Lung (tissue), 12 donors: ENCODE data around the gene SEMA3A. TPM values are rescaled to one million over a fixed set of nuclear protein-coding genes. Genes with fewer than 3 reads are reported as not detected.

Experiments
- ATAC-seq: fragments of 200-7000 bp; cut with Tn5 transposase; one replicate; pipeline ENCODE4 v1.9.1; 2020; ENCODE audit warnings: moderate number of reproducible peaks; ENCODE audit not compliant: insufficient read depth, low FRiP score
- DNase-seq, 3 donors: peaks; one replicate each; pipeline ENCODE4 v3.0.0-alpha.2; 2013 to 2017
- H3K27ac ChIP-seq, 2 donors: one replicate each; pipeline ENCODE4 v1.5.1; 2013; ENCODE audit warnings: mild to moderate bottlenecking in 2 of 2, moderate library complexity in 2 of 2, control low read depth in 1 of 2, inconsistent platforms in 1 of 2, low read depth in 1 of 2, low read length in 1 of 2
- H3K27me3 ChIP-seq, 3 donors: one replicate each; pipeline ENCODE4 v1.5.1; 2013; ENCODE audit warnings: low read length in 2 of 3; ENCODE audit not compliant: control insufficient read depth in 3 of 3, insufficient read depth in 3 of 3
- H3K36me3 ChIP-seq, 4 donors: one replicate each; pipeline ENCODE4 v1.5.1; 2013; ENCODE audit warnings: low read length in 4 of 4, mild to moderate bottlenecking in 1 of 4, moderate library complexity in 1 of 4; ENCODE audit not compliant: control insufficient read depth in 4 of 4, insufficient read depth in 4 of 4
- H3K4me1 ChIP-seq, 5 donors: one replicate each; pipeline ENCODE4 v1.5.1; 2013; ENCODE audit warnings: low read length in 5 of 5, mild to moderate bottlenecking in 2 of 5, moderate library complexity in 1 of 5; ENCODE audit not compliant: control insufficient read depth in 5 of 5, insufficient read depth in 5 of 5
- H3K4me3 ChIP-seq: one replicate; pipeline ENCODE4 v1.5.1; 2013; ENCODE audit warnings: mild to moderate bottlenecking, control low read depth, moderate library complexity
- H3K9ac ChIP-seq, 2 donors: one replicate each; pipeline ENCODE4 v1.5.1; 2013; ENCODE audit warnings: low read length in 2 of 2, control low read depth in 1 of 2; ENCODE audit not compliant: insufficient read depth in 1 of 2
- H3K9me3 ChIP-seq, 4 donors: one replicate each; pipeline ENCODE4 v1.5.1; 2013; ENCODE audit warnings: low read length in 3 of 4, mild to moderate bottlenecking in 1 of 4, moderate library complexity in 1 of 4; ENCODE audit not compliant: control insufficient read depth in 4 of 4, insufficient read depth in 3 of 4
- CTCF ChIP-seq: IDR thresholded peaks from 2 replicates; pipeline ENCODE4 v1.5.1; 2012; ENCODE audit warnings: mild to moderate bottlenecking; ENCODE audit errors: control extremely low read depth, extremely low read depth
- WGBS, 2 donors: extraction: QIAGEN DNeasy Blood & Tissue Kit; methylation state at CpG; one replicate each; pipeline ENCODE4 v1.1.7; 2013; 5-methylcytosine and 5-hydroxymethylcytosine counted together
- polyA plus RNA-seq, 2 donors: library from polyadenylated mRNA; stranded (reverse); fragments of 200-250 nt; gene quantifications; one replicate each; pipeline ENCODE4 v1.2.1, GENCODE V29; 2013
- total RNA-seq, 2 donors: library from RNA; depleted of rRNA in 1 of 2; stranded (reverse); fragments of >200 nt in 1 of 2; gene quantifications; one replicate each; pipeline ENCODE4 v1.2.1, GENCODE V29; 2014 to 2021
- donor health status: control.
- donor health status: control.
- donor health status: Bipolar disorder and iron deficiency.
- donor health status: healthy.
- donor health status: DM: yes; HTN: yes; CAD: no.

Gene SEMA3A
- total and polyA plus RNA-seq, 4 donors = 0.79 to 21.4 (median 5.5) TPM

DNA sequence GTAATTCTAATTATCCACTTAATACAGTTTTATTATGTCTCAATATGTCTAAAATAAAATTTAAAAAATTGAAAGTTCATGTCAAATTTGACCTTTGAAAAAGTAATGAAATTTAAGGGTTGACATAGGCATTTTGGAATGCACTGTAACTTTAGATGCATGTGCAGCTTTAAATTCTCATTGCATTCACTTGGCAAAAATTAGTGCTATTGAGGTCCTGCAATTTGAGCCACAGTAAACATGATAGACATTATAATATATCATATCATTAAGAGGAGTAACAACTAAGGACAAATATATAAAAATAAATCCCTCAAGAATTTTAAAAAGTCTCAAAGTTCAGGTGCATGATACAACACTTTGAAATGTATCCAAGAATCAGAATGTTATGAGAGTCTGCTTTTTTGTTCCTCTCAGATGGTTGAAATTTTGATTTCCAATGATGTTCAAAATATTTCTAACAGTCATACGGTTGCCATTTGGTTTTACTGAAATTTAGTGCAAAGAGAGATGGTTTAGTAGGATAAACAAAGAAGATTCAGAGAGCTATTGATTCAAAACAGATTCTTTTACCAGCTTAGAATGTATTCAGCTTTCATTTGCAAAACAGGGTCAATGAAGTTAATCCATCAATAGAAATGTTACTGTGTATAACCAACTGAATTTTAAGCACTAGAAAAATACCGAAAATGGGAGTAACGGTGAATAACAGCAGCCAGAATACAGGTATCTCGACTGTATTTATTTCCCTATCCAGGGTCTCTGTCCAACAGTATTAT is 71.8 kb downstream of the SEMA3A start:
- Histone ChIP-seq H3K4me1 (peaks cover 0 to 5% (median 0%) of the 10 kb centered on the region in 5 donors), H3K9me3 (no peaks in the 10 kb centered on the region), H3K36me3 (peaks cover 0 to 5% (median 0%) of the 10 kb centered on the region in 4 donors), H3K27ac (no peak overlapping the region), H3K9ac (no peak overlapping the region), H3K27me3 (no peaks in the 10 kb centered on the region), H3K4me3 (no peak overlapping the region)
- TF ChIP-seq CTCF = no peak
- DNase-seq (no peak), ATAC-seq (no peak)
- WGBS, 2 donors = 92 to 93% methylated on average over 4 of the region's 4 CpGs

DNA sequence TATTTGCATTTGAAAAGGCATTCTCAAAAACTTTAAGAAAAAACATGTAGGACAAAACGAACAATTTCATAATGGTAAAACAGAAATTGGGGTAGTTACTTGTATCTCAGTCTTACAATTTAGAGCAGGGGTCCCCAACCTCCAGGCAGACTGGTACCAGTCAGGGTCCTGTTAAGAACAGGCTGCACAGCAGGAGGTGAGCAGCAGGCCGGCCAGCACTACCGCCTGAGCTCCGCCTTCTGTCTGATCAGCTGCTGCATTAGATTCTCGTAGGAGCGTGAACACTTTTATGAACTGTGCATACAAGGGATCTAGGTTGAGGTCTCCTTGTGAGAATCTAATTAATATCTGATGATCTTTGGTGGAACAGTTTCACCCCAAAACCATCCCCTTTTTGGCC is 77.3 kb downstream of the SEMA3A start:
- Histone ChIP-seq H3K27ac (no peak overlapping the region), H3K9ac (no peak overlapping the region), H3K4me1 (peaks cover 0 to 26% (median 9%) of the 10 kb centered on the region in 5 donors), H3K36me3 (no peaks in the 10 kb centered on the region), H3K27me3 (no peaks in the 10 kb centered on the region), H3K9me3 (no peaks in the 10 kb centered on the region), H3K4me3 (no peak overlapping the region)
- TF ChIP-seq CTCF = no peak
- ATAC-seq (no peak), DNase-seq (no peak)
- 88 to 98% methylated on average over 6 of the region's 6 CpGs for WGBS, 2 donors

- DNase-seq = peak in 1 of 3 donors; percentile 32
- no peak overlapping the region for H3K27ac ChIP-seq
- no peaks in the 10 kb centered on the region for H3K27me3 ChIP-seq
- peaks cover 0 to 31% (median 11%) of the 10 kb centered on the region in 5 donors for H3K4me1 ChIP-seq
- ATAC-seq = no peak
- H3K36me3 ChIP-seq = no peaks in the 10 kb centered on the region
- H3K9me3 ChIP-seq = no peaks in the 10 kb centered on the region
- no peak for TF ChIP-seq CTCF
- H3K4me3 ChIP-seq = no peak overlapping the region
- no peak overlapping the region for H3K9ac ChIP-seq
- 63 to 84% methylated on average over 9 of the region's 9 CpGs for WGBS, 2 donors
Measured at GRCh38 chr7:84113906-84114850, 80.4 kb downstream of the SEMA3A start.
